ENCODE data around the gene MEST.
"Not testable (repeated sequence)": the region's sequence is repeated elsewhere in the genome, so short reads cannot be mapped to it uniquely, and the experiment has no call there.

MEST gene

GRCh38 chr7:130521258-130521951 lies 29.5 kb downstream of the MEST start:
- no peak overlapping the region for H3K4me3 ChIP-seq (ENCODE audit: low read depth, low read length)

- H3K4me3 ChIP-seq (ENCODE audit: low read depth, low read length), result not testable (repeated sequence)
These were observed 31.7 kb downstream of the MEST start for GRCh38 chr7:130523519-130524125.

GRCh38 chr7:130524628-130525027 lies 32.7 kb downstream of the MEST start:
- no peak overlapping the region for H3K4me3 ChIP-seq (ENCODE audit: low read depth, low read length)

- not testable (repeated sequence) for H3K4me3 ChIP-seq (ENCODE audit: low read depth, low read length)
These were observed 36.0 kb downstream of the MEST start for GRCh38 chr7:130527752-130528355.

- no peak overlapping the region for H3K4me3 ChIP-seq (ENCODE audit: low read depth, low read length)
These were observed 37.5 kb downstream of the MEST start for GRCh38 chr7:130529417-130529816.

- not testable (repeated sequence) for H3K4me3 ChIP-seq (ENCODE audit: low read depth, low read length)
These were observed 46.0 kb downstream of the MEST start for GRCh38 chr7:130537894-130538293.

GRCh38 chr7:130541287-130541686 lies 49.4 kb downstream of the MEST start:
- not testable (repeated sequence) for H3K4me3 ChIP-seq (ENCODE audit: low read depth, low read length)

GRCh38 chr7:130542297-130542696 lies 50.4 kb downstream of the MEST start:
- not testable (repeated sequence) for H3K4me3 ChIP-seq (ENCODE audit: low read depth, low read length)

- no peak overlapping the region for H3K4me3 ChIP-seq (ENCODE audit: low read depth, low read length)
These were observed 51.7 kb downstream of the MEST start for GRCh38 chr7:130543487-130544010.

GRCh38 chr7:130544356-130544755 lies 52.5 kb downstream of the MEST start:
- no peak overlapping the region for H3K4me3 ChIP-seq (ENCODE audit: low read depth, low read length)

GRCh38 chr7:130553398-130554029 lies 61.6 kb downstream of the MEST start:
- no peak overlapping the region for H3K4me3 ChIP-seq (ENCODE audit: low read depth, low read length)

GRCh38 chr7:130554481-130554880 lies 62.6 kb downstream of the MEST start:
- H3K4me3 ChIP-seq (ENCODE audit: low read depth, low read length), result no peak overlapping the region
